CMK (cell line): ENCODE measurements around the gene EIF5B.

Experiments
- DNase-seq: peaks from one replicate; pipeline ENCODE4 v3.0.0-alpha.2; 2010; ENCODE audit warnings: low read depth

EIF5B gene

GRCh38 chr2:99373144-99373543 lies 36.0 kb downstream of the EIF5B start:
- DNase-seq, result no peak

GRCh38 chr2:99374747-99375146 lies 37.6 kb downstream of the EIF5B start:
- no peak for DNase-seq

- DNase-seq, result no peak
These were observed 39.2 kb downstream of the EIF5B start for GRCh38 chr2:99376254-99376864.

- no peak for DNase-seq
These were observed 40.7 kb downstream of the EIF5B start for GRCh38 chr2:99377879-99378278.

- DNase-seq, result no peak
These were observed 43.3 kb downstream of the EIF5B start for GRCh38 chr2:99380376-99381010.

- DNase-seq, result no peak
These were observed 45.0 kb downstream of the EIF5B start for GRCh38 chr2:99382143-99382542.

- no peak for DNase-seq
These were observed 48.8 kb downstream of the EIF5B start for GRCh38 chr2:99386011-99386410.

- DNase-seq, result no peak
These were observed 51.7 kb downstream of the EIF5B start for GRCh38 chr2:99388892-99389291.

- no peak for DNase-seq
These were observed 52.2 kb downstream of the EIF5B start for GRCh38 chr2:99389371-99389770.

- no peak for DNase-seq
These were observed 52.8 kb downstream of the EIF5B start for GRCh38 chr2:99389946-99390345.

- no peak for DNase-seq
These were observed 58.5 kb downstream of the EIF5B start for GRCh38 chr2:99395589-99396130.

- no peak for DNase-seq
These were observed 60.2 kb downstream of the EIF5B start for GRCh38 chr2:99397266-99397920.

- no peak for DNase-seq
These were observed 61.1 kb downstream of the EIF5B start for GRCh38 chr2:99398303-99398702.

- no peak for DNase-seq
These were observed 61.9 kb downstream of the EIF5B start for GRCh38 chr2:99399063-99399462.

GRCh38 chr2:99399795-99400194 lies 62.6 kb downstream of the EIF5B start:
- DNase-seq, result no peak

GRCh38 chr2:99401841-99402240 lies 64.7 kb downstream of the EIF5B start:
- no peak for DNase-seq

GRCh38 chr2:99403084-99403483 lies 65.9 kb downstream of the EIF5B start:
- no peak for DNase-seq

GRCh38 chr2:99403524-99403923 lies 66.3 kb downstream of the EIF5B start:
- no peak for DNase-seq

GRCh38 chr2:99404039-99404796 lies 67.0 kb downstream of the EIF5B start:
- peak; percentile 31 for DNase-seq

GRCh38 chr2:99404797-99405669 lies 67.8 kb downstream of the EIF5B start:
- no peak for DNase-seq

- DNase-seq, result no peak
These were observed 68.9 kb downstream of the EIF5B start for GRCh38 chr2:99406137-99406536.

GRCh38 chr2:99410276-99410675 lies 73.1 kb downstream of the EIF5B start:
- DNase-seq, result no peak
